ENCODE measurements around the gene FLT3.
A peak's percentile ranks its signal among the peaks of the same experiment; 100 is the strongest.
"Not testable (repeated sequence)": the region's sequence is repeated elsewhere in the genome, so short reads cannot be mapped to it uniquely, and the experiment has no call there.

The FLT3 gene

DNA sequence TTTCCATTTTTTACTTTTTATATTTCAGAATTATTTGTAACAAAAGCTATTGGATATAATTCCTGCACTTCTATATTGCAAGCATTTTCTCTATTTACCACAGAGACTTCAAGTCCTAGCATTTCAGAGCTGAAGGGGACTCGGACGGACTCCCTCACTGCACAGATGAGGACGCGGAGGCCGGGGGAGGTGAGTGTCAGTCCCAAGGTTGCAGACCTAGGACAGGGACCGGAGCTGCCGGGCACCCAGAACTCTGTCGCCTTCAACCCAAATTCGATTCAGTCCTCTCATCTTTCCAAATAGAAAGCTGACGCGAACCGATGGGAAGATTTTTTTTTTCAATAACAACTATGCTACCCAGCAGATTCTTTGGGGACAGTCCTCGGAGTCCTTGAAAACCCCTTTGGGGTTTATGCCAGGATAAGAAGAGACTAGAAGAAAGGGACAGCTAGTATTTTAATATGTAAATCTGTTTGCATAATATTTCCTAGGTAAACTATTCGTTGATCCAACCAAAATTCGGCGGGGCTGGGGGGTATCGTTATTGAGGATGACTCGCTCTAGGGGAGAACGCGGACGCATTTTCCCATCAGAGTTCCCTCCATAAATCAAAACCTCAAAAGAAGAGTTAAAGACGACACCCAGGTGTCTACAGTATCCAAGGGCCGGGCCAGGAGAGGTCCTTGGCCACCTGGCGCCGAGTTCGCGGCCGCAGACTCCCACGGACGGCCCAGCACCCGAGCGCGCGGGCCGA is 803 bp downstream of the FLT3 start:
- Histone ChIP-seq H3K27me3 (ENCODE audit: insufficient read depth, insufficient read length) (peaks cover 59% of the 10 kb centered on the region), H3K9ac (ENCODE audit: insufficient read length, low read depth) (peak overlapping the region; percentile 50), H3K9me3 (ENCODE audit: insufficient read depth, low read length) (peaks cover 7% of the 10 kb centered on the region), H3K4me1 (ENCODE audit: insufficient read depth, insufficient read length) (no peaks in the 10 kb centered on the region), H3K4me3 (ENCODE audit: insufficient read length, low read depth) (peak overlapping the region; percentile 39), H3K36me3 (ENCODE audit: insufficient read depth, insufficient read length, low read length) (no peaks in the 10 kb centered on the region)
- DNase-seq (ENCODE audit: low read depth, low spot score) = no peak
- no peak for TF ChIP-seq SUZ12 (IDR thresholded peaks at IDR 0.05; ENCODE audit: extremely low read depth, insufficient read depth, insufficient read length)
- no peak for TF ChIP-seq ZNF274 (IDR thresholded peaks at IDR 0.05; ENCODE audit: low read depth, low read length)
- no peak for TF ChIP-seq YY1 (IDR thresholded peaks at IDR 0.05; ENCODE audit: insufficient read depth, insufficient read length)

DNA sequence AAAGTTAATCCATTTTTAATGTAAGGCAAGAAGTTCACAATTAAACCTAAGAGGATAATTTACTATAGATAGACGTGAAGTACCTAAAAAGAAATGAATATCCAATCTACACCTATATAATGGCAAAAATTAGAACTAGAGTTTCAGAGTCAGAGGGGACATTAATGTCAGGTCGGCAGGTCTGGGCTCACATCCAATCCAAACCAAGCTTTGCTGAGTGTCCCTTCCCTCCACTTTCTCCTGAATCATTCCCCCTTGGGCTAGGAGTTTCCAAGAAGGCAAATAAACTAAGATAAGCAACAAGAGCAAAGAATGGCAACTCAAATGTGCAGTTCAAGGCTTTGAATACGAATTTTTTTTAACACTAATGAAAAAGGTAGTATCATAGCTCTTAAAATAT is 2.9 kb downstream of the FLT3 start:
- TF ChIP-seq SUZ12 (IDR thresholded peaks at IDR 0.05; ENCODE audit: extremely low read depth, insufficient read depth, insufficient read length) = no peak
- TF ChIP-seq YY1 (IDR thresholded peaks at IDR 0.05; ENCODE audit: insufficient read depth, insufficient read length) = no peak
- no peak for TF ChIP-seq ZNF274 (IDR thresholded peaks at IDR 0.05; ENCODE audit: low read depth, low read length)
- DNase-seq (ENCODE audit: low read depth, low spot score) = no peak

GRCh38 chr13:28094306-28094705 is 6.1 kb downstream of the FLT3 start:
- Histone ChIP-seq H3K9ac (ENCODE audit: insufficient read length, low read depth) (no peak overlapping the region), H3K27me3 (ENCODE audit: insufficient read depth, insufficient read length) (peaks cover 21% of the 10 kb centered on the region), H3K4me1 (ENCODE audit: insufficient read depth, insufficient read length) (no peaks in the 10 kb centered on the region), H3K4me3 (ENCODE audit: insufficient read length, low read depth) (no peak overlapping the region), H3K9me3 (ENCODE audit: insufficient read depth, low read length) (peaks cover 7% of the 10 kb centered on the region), H3K36me3 (ENCODE audit: insufficient read depth, insufficient read length, low read length) (no peaks in the 10 kb centered on the region)
- TF ChIP-seq SUZ12 (IDR thresholded peaks at IDR 0.05; ENCODE audit: extremely low read depth, insufficient read depth, insufficient read length) (no peak), ZNF274 (IDR thresholded peaks at IDR 0.05; ENCODE audit: low read depth, low read length) (no peak), YY1 (IDR thresholded peaks at IDR 0.05; ENCODE audit: insufficient read depth, insufficient read length) (no peak)
- no peak for DNase-seq (ENCODE audit: low read depth, low spot score)

More for the DNA sequence above, 2.9 kb downstream of the FLT3 start:
- Histone ChIP-seq H3K9me3 (ENCODE audit: insufficient read depth, low read length) (peaks cover 7% of the 10 kb centered on the region), H3K4me1 (ENCODE audit: insufficient read depth, insufficient read length) (no peaks in the 10 kb centered on the region), H3K27me3 (ENCODE audit: insufficient read depth, insufficient read length) (peaks cover 52% of the 10 kb centered on the region), H3K4me3 (ENCODE audit: insufficient read length, low read depth) (no peak overlapping the region), H3K9ac (ENCODE audit: insufficient read length, low read depth) (no peak overlapping the region), H3K36me3 (ENCODE audit: insufficient read depth, insufficient read length, low read length) (no peaks in the 10 kb centered on the region)

DNA sequence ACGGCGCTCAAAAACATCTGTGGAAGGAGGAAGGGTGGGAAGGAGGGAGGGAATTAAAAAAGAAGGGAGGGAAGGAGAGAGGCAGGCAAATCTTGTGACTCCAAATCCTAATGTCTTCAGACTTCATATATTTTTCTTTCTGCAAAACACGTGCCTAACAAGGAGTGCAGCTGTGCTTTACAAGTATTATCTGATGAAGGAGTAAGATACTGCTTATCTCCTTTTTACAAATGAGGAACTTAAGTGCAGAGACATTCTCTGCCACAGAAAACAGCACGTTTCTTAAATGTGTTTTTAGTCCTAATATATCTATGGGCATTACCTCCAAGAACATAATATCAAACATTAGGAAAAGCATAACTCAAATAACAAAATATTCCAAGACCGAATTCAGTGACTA is 6.5 kb downstream of the FLT3 start:
- peaks cover 7% of the 10 kb centered on the region for H3K9me3 ChIP-seq (ENCODE audit: insufficient read depth, low read length)
- no peak overlapping the region for H3K9ac ChIP-seq (ENCODE audit: insufficient read length, low read depth)
- no peaks in the 10 kb centered on the region for H3K4me1 ChIP-seq (ENCODE audit: insufficient read depth, insufficient read length)
- TF ChIP-seq ZNF274 (IDR thresholded peaks at IDR 0.05; ENCODE audit: low read depth, low read length) = no peak
- TF ChIP-seq SUZ12 (IDR thresholded peaks at IDR 0.05; ENCODE audit: extremely low read depth, insufficient read depth, insufficient read length) = no peak
- no peak for TF ChIP-seq YY1 (IDR thresholded peaks at IDR 0.05; ENCODE audit: insufficient read depth, insufficient read length)
- no peak overlapping the region for H3K4me3 ChIP-seq (ENCODE audit: insufficient read length, low read depth)
- peaks cover 16% of the 10 kb centered on the region for H3K27me3 ChIP-seq (ENCODE audit: insufficient read depth, insufficient read length)
- no peaks in the 10 kb centered on the region for H3K36me3 ChIP-seq (ENCODE audit: insufficient read depth, insufficient read length, low read length)
- no peak for DNase-seq (ENCODE audit: low read depth, low spot score)

DNA sequence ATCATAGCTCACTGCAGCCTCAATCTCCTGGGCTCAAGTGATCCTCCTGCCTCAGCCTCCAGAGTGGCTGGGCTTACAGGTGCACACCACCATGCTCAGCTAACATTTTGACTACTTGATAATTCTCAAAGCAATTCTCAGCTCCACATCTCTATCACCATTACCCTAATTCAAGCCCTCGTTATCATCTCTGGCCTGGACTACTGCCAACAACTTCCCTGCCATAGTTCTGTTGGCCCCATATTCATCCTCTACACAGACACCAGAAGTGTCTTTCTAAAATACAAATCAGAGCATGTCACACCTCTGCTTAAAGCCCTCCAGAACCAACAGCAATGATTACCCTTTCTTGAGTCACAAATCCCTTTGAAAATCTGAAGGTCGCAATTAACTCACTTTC is 7.9 kb downstream of the FLT3 start:
- Histone ChIP-seq H3K36me3 (ENCODE audit: insufficient read depth, insufficient read length, low read length) (no peaks in the 10 kb centered on the region), H3K9me3 (ENCODE audit: insufficient read depth, low read length) (no peaks in the 10 kb centered on the region), H3K4me3 (ENCODE audit: insufficient read length, low read depth) (no peak overlapping the region), H3K27me3 (ENCODE audit: insufficient read depth, insufficient read length) (peaks cover 4% of the 10 kb centered on the region), H3K4me1 (ENCODE audit: insufficient read depth, insufficient read length) (no peaks in the 10 kb centered on the region), H3K9ac (ENCODE audit: insufficient read length, low read depth) (no peak overlapping the region)
- no peak for DNase-seq (ENCODE audit: low read depth, low spot score)
- TF ChIP-seq YY1 (IDR thresholded peaks at IDR 0.05; ENCODE audit: insufficient read depth, insufficient read length) = no peak
- TF ChIP-seq ZNF274 (IDR thresholded peaks at IDR 0.05; ENCODE audit: low read depth, low read length) = no peak
- TF ChIP-seq SUZ12 (IDR thresholded peaks at IDR 0.05; ENCODE audit: extremely low read depth, insufficient read depth, insufficient read length) = no peak

GRCh38 chr13:28089065-28089464 is 11.3 kb downstream of the FLT3 start:
- no peaks in the 10 kb centered on the region for H3K27me3 ChIP-seq (ENCODE audit: insufficient read depth, insufficient read length)

GRCh38 chr13:28077820-28078219 is 22.6 kb downstream of the FLT3 start:
- not testable (repeated sequence) for H3K9me3 ChIP-seq (ENCODE audit: insufficient read depth, low read length); H3K4me3 ChIP-seq (ENCODE audit: insufficient read length, low read depth); H3K27me3 ChIP-seq (ENCODE audit: insufficient read depth, insufficient read length); DNase-seq (ENCODE audit: low read depth, low spot score); H3K36me3 ChIP-seq (ENCODE audit: insufficient read depth, insufficient read length, low read length); H3K4me1 ChIP-seq (ENCODE audit: insufficient read depth, insufficient read length); H3K9ac ChIP-seq (ENCODE audit: insufficient read length, low read depth)

More at GRCh38 chr13:28089065-28089464, 11.3 kb downstream of the FLT3 start:
- Histone ChIP-seq H3K9ac (ENCODE audit: insufficient read length, low read depth) (no peak overlapping the region), H3K36me3 (ENCODE audit: insufficient read depth, insufficient read length, low read length) (no peaks in the 10 kb centered on the region), H3K4me3 (ENCODE audit: insufficient read length, low read depth) (no peak overlapping the region), H3K4me1 (ENCODE audit: insufficient read depth, insufficient read length) (no peaks in the 10 kb centered on the region), H3K9me3 (ENCODE audit: insufficient read depth, low read length) (no peaks in the 10 kb centered on the region)
- no peak for DNase-seq (ENCODE audit: low read depth, low spot score)
- TF ChIP-seq YY1 (IDR thresholded peaks at IDR 0.05; ENCODE audit: insufficient read depth, insufficient read length) (no peak), SUZ12 (IDR thresholded peaks at IDR 0.05; ENCODE audit: extremely low read depth, insufficient read depth, insufficient read length) (no peak), ZNF274 (IDR thresholded peaks at IDR 0.05; ENCODE audit: low read depth, low read length) (no peak)
